Prostate gland (tissue), 2 donors: ENCODE data around the gene UMOD. TPM values are rescaled to one million over a fixed set of nuclear protein-coding genes. Genes with fewer than 3 reads are reported as not detected.

ENCODE experiments used
- DNase-seq: peaks from one replicate; pipeline ENCODE4 v3.0.0-alpha.2; 2019; ENCODE audit warnings: low spot score
- H3K27ac ChIP-seq, 2 donors: fragments of 200-600 bp; sonication (generic); 2 replicates each; pipeline ENCODE4 v1.5.1; 2017 to 2019
- H3K27me3 ChIP-seq: fragments of 200-600 bp; sonication (generic); replicated peaks from 2 replicates; pipeline ENCODE4 v1.5.1; 2019; ENCODE audit not compliant: insufficient read depth
- H3K36me3 ChIP-seq, 2 donors: fragments of 200-600 bp; sonication (generic); 1 replicate in 1 of 2; 2 replicates in 1 of 2; pipeline versions ENCODE4 v1.5.1 to v1.8.1; 2017 to 2019
- H3K4me1 ChIP-seq: fragments of 200-600 bp; sonication (generic); replicated peaks from 2 replicates; pipeline ENCODE4 v1.5.1; 2019
- H3K4me3 ChIP-seq, 2 donors: fragments of 200-600 bp; sonication (generic); 2 replicates each; pipeline ENCODE4 v1.5.1; 2017 to 2019
- H3K9me3 ChIP-seq: fragments of 200-600 bp; sonication (generic); 2 replicates; pipeline ENCODE4 v1.5.1; 2017
- CTCF ChIP-seq, 4 experiments: fragments of 200-600 bp in 2 of 4; fragments of 450-650 bp in 2 of 4; sonication (generic) in 2 of 4; IDR thresholded peaks; 1 replicate in 3 of 4; 2 replicates in 1 of 4; pipeline ENCODE4 v1.5.1; 2016 to 2019; ENCODE audit warnings: antibody characterized with exemption in 4 of 4, mild to moderate bottlenecking in 2 of 4, moderate library complexity in 2 of 4
- POLR2A ChIP-seq: fragments of 450-650 bp; IDR thresholded peaks from one replicate; pipeline ENCODE4 v1.6.1; 2016; ENCODE audit warnings: antibody characterized with exemption, mild to moderate bottlenecking
- POLR2AphosphoS5 ChIP-seq: sonication (generic); formaldehyde crosslinking; IDR thresholded peaks from one replicate; pipeline ENCODE4 v1.6.1; 2017; ENCODE audit warnings: antibody characterized with exemption
- WGBS: methylation state at CpG from one replicate; pipeline ENCODE4 v1.1.5; 2018; 5-methylcytosine and 5-hydroxymethylcytosine counted together
- intact Hi-C: fragments of 100-400 bp; cut with DNase I; formaldehyde crosslinking; loops from one replicate; pipeline ENCODE4 v1.14.2; 2022
- total RNA-seq, 2 donors: library from RNA; depleted of rRNA; stranded (reverse); fragments of >200 nt; gene quantifications; one replicate each; pipeline ENCODE4 v1.1.0, GENCODE V29; 2016

The UMOD gene
- total RNA-seq, 2 donors from 2014 or later = 1.5 TPM; not detected in 1

GRCh38 chr16:20301840-20302239, 50.7 kb downstream of the UMOD start:
- no peak for TF ChIP-seq POLR2A
- no peak for TF ChIP-seq CTCF (IDR thresholded peaks at IDR 0.05)
- no peak for TF ChIP-seq POLR2AphosphoS5
- no peak for DNase-seq
- Histone ChIP-seq H3K27me3 (no peaks in the 10 kb centered on the region), H3K27ac (no peak overlapping the region), H3K9me3 (no peaks in the 10 kb centered on the region), H3K36me3 (no peaks in the 10 kb centered on the region), H3K4me1 (no peaks in the 10 kb centered on the region), H3K4me3 (no peak overlapping the region)
- intact Hi-C loops = loop anchor here (5.0 kb wide), 1 partner anchor 395 kb away; no protein-coding TSS in a partner anchor
- 63% methylated on average over 5 of the region's 5 CpGs for WGBS

GRCh38 chr16:20300312-20301097, 52.0 kb downstream of the UMOD start:
- Histone ChIP-seq H3K4me3 (no peak overlapping the region), H3K36me3 (no peaks in the 10 kb centered on the region), H3K27ac (no peak overlapping the region), H3K9me3 (no peaks in the 10 kb centered on the region), H3K4me1 (no peaks in the 10 kb centered on the region), H3K27me3 (no peaks in the 10 kb centered on the region)
- peak; percentile 47 for DNase-seq
- peak; percentile 31 to 68 (median 60) for TF ChIP-seq CTCF (IDR thresholded peaks at IDR 0.05)
- no peak for TF ChIP-seq POLR2A
- intact Hi-C loops = loop anchor here (5.0 kb wide), 1 partner anchor 393 kb away; no protein-coding TSS in a partner anchor
- 19% methylated on average over 16 of the region's 16 CpGs for WGBS

- no peaks in the 10 kb centered on the region for H3K36me3 ChIP-seq
- no peak overlapping the region for H3K4me3 ChIP-seq
- H3K4me1 ChIP-seq = no peaks in the 10 kb centered on the region
- intact Hi-C loops = no loop called here
- no peaks in the 10 kb centered on the region for H3K27me3 ChIP-seq
- no peak overlapping the region for H3K27ac ChIP-seq
- TF ChIP-seq CTCF (IDR thresholded peaks at IDR 0.05) = no peak
- no peak for TF ChIP-seq POLR2A
- no peak for TF ChIP-seq POLR2AphosphoS5
- DNase-seq = no peak
- no peaks in the 10 kb centered on the region for H3K9me3 ChIP-seq
- WGBS = 73% methylated on average over 5 of the region's 5 CpGs
Observed at GRCh38 chr16:20298452-20298851, 54.1 kb downstream of the UMOD start.

GRCh38 chr16:20291208-20292206, 61.0 kb downstream of the UMOD start:
- Histone ChIP-seq H3K9me3 (no peaks in the 10 kb centered on the region), H3K27ac (no peak overlapping the region), H3K27me3 (no peaks in the 10 kb centered on the region), H3K4me3 (no peak overlapping the region), H3K36me3 (no peaks in the 10 kb centered on the region), H3K4me1 (no peaks in the 10 kb centered on the region)
- DNase-seq = no peak
- intact Hi-C loops = no loop called here
- 38% methylated on average over 16 of the region's 16 CpGs for WGBS
- TF ChIP-seq POLR2A (no peak), CTCF (IDR thresholded peaks at IDR 0.05) (no peak), POLR2AphosphoS5 (no peak)
